Hepatocyte (in vitro differentiated cells): ENCODE measurements around the gene KCND3. TPM values are rescaled to one million over a fixed set of nuclear protein-coding genes. Genes with fewer than 3 reads are reported as not detected.

ENCODE experiments used
- DNase-seq: peaks from one replicate; pipeline ENCODE4 v3.0.0-alpha.2; 2016; ENCODE audit warnings: low spot score
- H2AFZ ChIP-seq: fragments of 200-600 bp; sonication (generic); 2 replicates; pipeline ENCODE4 v1.6.0; 2016; ENCODE audit warnings: antibody characterized with exemption, mild to moderate bottlenecking
- H3K27ac ChIP-seq: fragments of 200-600 bp; sonication (generic); 2 replicates; pipeline ENCODE4 v1.5.1; 2016; ENCODE audit warnings: mild to moderate bottlenecking
- H3K27me3 ChIP-seq: fragments of 200-600 bp; sonication (generic); 2 replicates; pipeline ENCODE4 v1.6.1; 2016
- H3K36me3 ChIP-seq: fragments of 200-600 bp; sonication (generic); replicated peaks from 2 replicates; pipeline ENCODE4 v1.5.1; 2016; ENCODE audit warnings: low read depth; ENCODE audit not compliant: insufficient read depth
- H3K4me1 ChIP-seq: fragments of 200-600 bp; sonication (generic); 2 replicates; pipeline ENCODE4 v1.5.1; 2016; ENCODE audit warnings: mild to moderate bottlenecking, moderate library complexity; ENCODE audit not compliant: insufficient read depth
- H3K4me2 ChIP-seq: fragments of 200-600 bp; sonication (generic); 2 replicates; pipeline ENCODE4 v1.6.0; 2016
- H3K4me3 ChIP-seq: fragments of 200-600 bp; sonication (generic); 2 replicates; pipeline ENCODE4 v1.5.1; 2016; ENCODE audit warnings: mild to moderate bottlenecking
- H3K79me2 ChIP-seq: fragments of 200-600 bp; sonication (generic); 2 replicates; pipeline ENCODE4 v1.6.0; 2017; ENCODE audit warnings: mild to moderate bottlenecking
- H3K9me2 ChIP-seq: fragments of 200-600 bp; sonication (generic); replicated peaks from 2 replicates; pipeline ENCODE4 v1.6.0; 2017; ENCODE audit warnings: mild to moderate bottlenecking; ENCODE audit not compliant: insufficient read depth
- H3K9me3 ChIP-seq: fragments of 200-600 bp; sonication (generic); 2 replicates; pipeline ENCODE4 v1.5.1; 2016; ENCODE audit warnings: low read depth, mild to moderate bottlenecking
- H4K20me1 ChIP-seq: fragments of 200-600 bp; sonication (generic); 2 replicates; pipeline ENCODE4 v1.6.0; 2016; ENCODE audit warnings: mild to moderate bottlenecking; ENCODE audit not compliant: insufficient read depth, poor library complexity, severe bottlenecking
- EZH2 ChIP-seq: fragments of 200-600 bp; sonication (generic); IDR thresholded peaks from 2 replicates; pipeline ENCODE4 v1.6.1; 2016; ENCODE audit warnings: antibody characterized with exemption, mild to moderate bottlenecking, borderline replicate concordance
- EZH2phosphoT487 ChIP-seq: fragments of 200-600 bp; sonication (generic); IDR thresholded peaks from one replicate; pipeline ENCODE4 v1.6.1; 2018; ENCODE audit warnings: antibody characterized with exemption, mild to moderate bottlenecking, low read depth, moderate library complexity; ENCODE audit not compliant: unreplicated experiment, severe bottlenecking
- WGBS: methylation state at CpG from one replicate; pipeline ENCODE4 v1.1.6; 2016; ENCODE audit warnings: low lambda C conversion rate; ENCODE audit errors: missing lambda C conversion rate; 5-methylcytosine and 5-hydroxymethylcytosine counted together
- polyA plus RNA-seq: library from polyadenylated mRNA; unstranded; fragments of >200 nt; fragmentation: Nextera tagmentation; extraction: Ambion mirVana; gene quantifications from 2 replicates; pipeline ENCODE4 v1.2.1, GENCODE V29; 2016
- total RNA-seq: library from RNA; depleted of rRNA; stranded (reverse); fragments of >200 nt; gene quantifications from 2 replicates; pipeline ENCODE4 v1.2.3, GENCODE V29; 2014
- TF ChIP-seq, protein P1 (sequence below): fragments of 200-600 bp; sonication (generic); IDR thresholded peaks from 2 replicates; pipeline ENCODE4 v1.5.1; 2016; ENCODE audit warnings: antibody characterized with exemption, mild to moderate bottlenecking; ENCODE audit not compliant: poor library complexity

Gene KCND3
- total and polyA plus RNA-seq, 2 experiments from 2014 or later: 1.4 to 2.7 TPM

DNA sequence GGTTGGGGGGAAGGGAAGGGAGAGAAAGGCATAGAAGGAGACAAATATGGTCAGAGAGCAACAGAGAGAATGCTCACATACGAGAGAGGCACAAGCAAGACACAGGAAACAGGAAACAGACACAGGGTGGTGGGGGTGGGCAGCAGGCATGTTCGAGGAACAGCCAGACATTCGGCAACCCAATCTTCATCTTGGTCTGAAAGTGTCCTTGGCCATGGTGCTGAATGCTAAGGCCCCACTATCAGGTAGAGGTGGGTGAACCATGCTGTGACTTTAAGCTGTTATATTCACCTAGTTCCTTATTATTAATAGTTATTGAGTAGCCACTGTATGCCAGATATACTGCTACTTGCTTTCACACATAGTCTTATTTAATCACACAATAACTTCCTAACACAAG is 124.6 kb downstream of the KCND3 start:
- Histone ChIP-seq H3K27ac (no peak overlapping the region), H3K4me3 (no peak overlapping the region), H3K4me1 (no peaks in the 10 kb centered on the region), H3K9me2 (no peaks in the 10 kb centered on the region), H4K20me1 (no peaks in the 10 kb centered on the region), H2AFZ (no peak overlapping the region), H3K36me3 (no peaks in the 10 kb centered on the region), H3K27me3 (peaks cover 5% of the 10 kb centered on the region), H3K9me3 (no peaks in the 10 kb centered on the region), H3K4me2 (no peak overlapping the region), H3K79me2 (no peaks in the 10 kb centered on the region)
- DNase-seq: no peak
- TF ChIP-seq, protein P1, sequence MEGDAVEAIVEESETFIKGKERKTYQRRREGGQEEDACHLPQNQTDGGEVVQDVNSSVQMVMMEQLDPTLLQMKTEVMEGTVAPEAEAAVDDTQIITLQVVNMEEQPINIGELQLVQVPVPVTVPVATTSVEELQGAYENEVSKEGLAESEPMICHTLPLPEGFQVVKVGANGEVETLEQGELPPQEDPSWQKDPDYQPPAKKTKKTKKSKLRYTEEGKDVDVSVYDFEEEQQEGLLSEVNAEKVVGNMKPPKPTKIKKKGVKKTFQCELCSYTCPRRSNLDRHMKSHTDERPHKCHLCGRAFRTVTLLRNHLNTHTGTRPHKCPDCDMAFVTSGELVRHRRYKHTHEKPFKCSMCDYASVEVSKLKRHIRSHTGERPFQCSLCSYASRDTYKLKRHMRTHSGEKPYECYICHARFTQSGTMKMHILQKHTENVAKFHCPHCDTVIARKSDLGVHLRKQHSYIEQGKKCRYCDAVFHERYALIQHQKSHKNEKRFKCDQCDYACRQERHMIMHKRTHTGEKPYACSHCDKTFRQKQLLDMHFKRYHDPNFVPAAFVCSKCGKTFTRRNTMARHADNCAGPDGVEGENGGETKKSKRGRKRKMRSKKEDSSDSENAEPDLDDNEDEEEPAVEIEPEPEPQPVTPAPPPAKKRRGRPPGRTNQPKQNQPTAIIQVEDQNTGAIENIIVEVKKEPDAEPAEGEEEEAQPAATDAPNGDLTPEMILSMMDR: no peak
- TF ChIP-seq EZH2phosphoT487: no peak
- TF ChIP-seq EZH2: no peak
- 26% methylated on average over 3 of the region's 3 CpGs for WGBS

DNA sequence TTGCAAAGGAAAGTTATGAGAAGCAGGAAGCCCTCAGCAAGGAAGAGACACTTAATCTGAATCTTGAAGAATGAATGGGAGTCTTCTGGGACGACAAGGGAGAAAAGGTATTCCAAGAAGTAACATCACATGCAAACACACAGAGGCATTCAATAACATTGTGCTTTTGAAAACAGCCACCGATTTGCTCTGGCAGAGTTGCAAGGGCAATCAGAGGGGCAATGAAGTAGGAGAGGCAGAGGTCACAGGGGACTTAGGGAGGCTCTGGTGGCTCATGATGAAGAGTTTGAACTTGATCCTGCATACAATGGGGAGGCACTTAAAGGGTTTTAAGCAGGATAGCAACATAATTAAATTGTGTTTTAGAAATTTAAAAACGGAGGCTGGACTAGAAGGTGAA is 126.1 kb downstream of the KCND3 start:
- 60% methylated on average over 3 of the region's 3 CpGs for WGBS
- Histone ChIP-seq H2AFZ (no peak overlapping the region), H3K4me3 (no peak overlapping the region), H3K9me2 (no peaks in the 10 kb centered on the region), H3K27ac (no peak overlapping the region), H3K4me2 (no peak overlapping the region), H3K4me1 (no peaks in the 10 kb centered on the region), H3K27me3 (peaks cover 4% of the 10 kb centered on the region), H4K20me1 (no peaks in the 10 kb centered on the region), H3K79me2 (no peaks in the 10 kb centered on the region), H3K36me3 (no peaks in the 10 kb centered on the region), H3K9me3 (no peaks in the 10 kb centered on the region)
- TF ChIP-seq EZH2 (no peak), EZH2phosphoT487 (no peak)
- TF ChIP-seq, protein P1: no peak
- no peak for DNase-seq

- H3K27me3 ChIP-seq: peaks cover 4% of the 10 kb centered on the region
- no peaks in the 10 kb centered on the region for H3K9me3 ChIP-seq
- no peaks in the 10 kb centered on the region for H4K20me1 ChIP-seq
- 79% methylated on average over 3 of the region's 3 CpGs for WGBS
- no peak overlapping the region for H3K4me2 ChIP-seq
- no peak overlapping the region for H2AFZ ChIP-seq
- H3K4me3 ChIP-seq: no peak overlapping the region
- no peaks in the 10 kb centered on the region for H3K9me2 ChIP-seq
- no peaks in the 10 kb centered on the region for H3K36me3 ChIP-seq
- H3K79me2 ChIP-seq: no peaks in the 10 kb centered on the region
- no peak for DNase-seq
- TF ChIP-seq, protein P1: no peak
- TF ChIP-seq EZH2phosphoT487 (no peak), EZH2 (no peak)
- no peak overlapping the region for H3K27ac ChIP-seq
- H3K4me1 ChIP-seq: no peaks in the 10 kb centered on the region
These were observed 126.9 kb downstream of the KCND3 start for GRCh38 chr1:111862599-111862998.

- no peaks in the 10 kb centered on the region for H4K20me1 ChIP-seq
- no peak for DNase-seq
- H3K9me2 ChIP-seq: no peaks in the 10 kb centered on the region
- H3K36me3 ChIP-seq: no peaks in the 10 kb centered on the region
- TF ChIP-seq, protein P1: no peak
- TF ChIP-seq EZH2: no peak
- no peak for TF ChIP-seq EZH2phosphoT487
- no peaks in the 10 kb centered on the region for H3K79me2 ChIP-seq
- H3K4me3 ChIP-seq: no peak overlapping the region
- no peaks in the 10 kb centered on the region for H3K4me1 ChIP-seq
- no peak overlapping the region for H3K27ac ChIP-seq
- no peaks in the 10 kb centered on the region for H3K9me3 ChIP-seq
- H2AFZ ChIP-seq: no peak overlapping the region
- peaks cover 4% of the 10 kb centered on the region for H3K27me3 ChIP-seq
- H3K4me2 ChIP-seq: no peak overlapping the region
- WGBS: 75% methylated on average over 6 of the region's 6 CpGs
These were observed 127.9 kb downstream of the KCND3 start for GRCh38 chr1:111861523-111861922.
